GM12891 (cell line): ENCODE results near the gene SYNPR.

Experiments
- POLR2A ChIP-seq: IDR thresholded peaks from 2 replicates; pipeline ENCODE4 v1.6.1; 2011; ENCODE audit warnings: low read depth, low read length, control low read depth
- POLR2AphosphoS5 ChIP-seq: IDR thresholded peaks from 2 replicates; pipeline ENCODE4 v1.6.1; 2011; ENCODE audit warnings: low read depth, low read length, control low read depth
- SPI1 ChIP-seq: IDR thresholded peaks from 2 replicates; pipeline ENCODE4 v1.6.1; 2011; ENCODE audit warnings: low read depth, low read length, control low read depth
- TAF1 ChIP-seq: IDR thresholded peaks from 2 replicates; pipeline ENCODE4 v1.6.1; 2011; ENCODE audit warnings: low read depth, low read length, control low read depth

DNA sequence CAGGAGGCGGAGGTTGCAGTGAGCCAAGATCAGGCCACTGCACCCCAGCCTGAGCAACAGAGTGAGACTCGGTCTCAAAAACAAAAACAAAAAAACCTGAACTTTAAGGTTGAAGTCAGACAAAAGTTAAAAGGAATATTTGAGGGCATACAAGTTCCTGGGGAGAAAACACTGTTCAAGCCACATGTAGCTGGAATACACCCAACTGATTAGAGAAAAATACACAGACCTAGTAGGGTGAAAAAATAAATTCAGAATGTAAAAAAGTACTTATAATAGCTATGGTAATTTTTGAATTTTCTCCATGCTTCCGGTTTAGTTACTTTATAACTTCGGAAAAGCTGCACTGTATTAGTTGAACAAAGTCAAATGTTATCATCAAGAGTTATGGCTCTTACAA lies 331.7 kb downstream of the SYNPR start:
- TF ChIP-seq SPI1 (no peak), TAF1 (no peak), POLR2A (no peak), POLR2AphosphoS5 (no peak)
